ENCODE measurements around the gene HINT1. TPM values are rescaled to one million over a fixed set of nuclear protein-coding genes. Genes with fewer than 3 reads are reported as not detected.

The HINT1 gene
- total RNA-seq, 1 experiment from 2014 or later, result 197 TPM

GRCh38 chr5:131112424-131112823, 52.6 kb downstream of the HINT1 start (continued):
- no peak for TF ChIP-seq NR1H2 (CRISPR knock-in tag; IDR thresholded peaks at IDR 0.05)

GRCh38 chr5:131110256-131110594, 54.8 kb downstream of the HINT1 start:
- ATAC-seq (no peak), DNase-seq (ENCODE audit: low spot score) (no peak)
- Mint-ChIP-seq H3K27ac (no peak overlapping the region), H3K27me3 (ENCODE audit: low read depth) (no peaks in the 10 kb centered on the region; the same call in 1 of the 2 replicates), H3K9me3 (no peaks in the 10 kb centered on the region), H3K4me1 (no peaks in the 10 kb centered on the region), H3K36me3 (no peaks in the 10 kb centered on the region), H3K4me3 (no peak overlapping the region)
- POLR2A ChIA-PET, result no interaction called here
- TF ChIP-seq STAT6 (CRISPR knock-in tag; conservative IDR thresholded peaks at IDR 0.05; ENCODE audit: low read depth), result no peak
- no peak for TF ChIP-seq RELA (CRISPR knock-in tag; IDR thresholded peaks at IDR 0.05; ENCODE audit: borderline replicate concordance)
- TF ChIP-seq NR1H2 (CRISPR knock-in tag; IDR thresholded peaks at IDR 0.05), result no peak
- no peak for TF ChIP-seq ZNF281 (CRISPR knock-in tag; IDR thresholded peaks at IDR 0.05)
- TF ChIP-seq GTF2I (CRISPR knock-in tag; conservative IDR thresholded peaks at IDR 0.05), result no peak
- TF ChIP-seq SMAD3 (CRISPR knock-in tag; IDR thresholded peaks at IDR 0.05; ENCODE audit: borderline replicate concordance), result no peak
- TF ChIP-seq ZNF121 (CRISPR knock-in tag; IDR thresholded peaks at IDR 0.05), result no peak
- TF ChIP-seq CBFB (CRISPR knock-in tag; IDR thresholded peaks at IDR 0.05; ENCODE audit: low read depth), result no peak
- no peak for TF ChIP-seq TEAD1 (CRISPR knock-in tag; IDR thresholded peaks at IDR 0.05)
- TF ChIP-seq SOX15 (CRISPR knock-in tag; IDR thresholded peaks at IDR 0.05), result no peak
- TF ChIP-seq IRF2 (CRISPR knock-in tag; IDR thresholded peaks at IDR 0.05; ENCODE audit: borderline replicate concordance, low read depth), result no peak
- no peak for TF ChIP-seq ZNF396 (CRISPR knock-in tag; IDR thresholded peaks at IDR 0.05; ENCODE audit: borderline replicate concordance)
- no peak for TF ChIP-seq FOXP1 (CRISPR knock-in tag; IDR thresholded peaks at IDR 0.05; ENCODE audit: borderline replicate concordance)
- TF ChIP-seq ZNF532 (CRISPR knock-in tag; IDR thresholded peaks at IDR 0.05; ENCODE audit: borderline replicate concordance), result no peak
- no peak for TF ChIP-seq MYBL2 (CRISPR knock-in tag; IDR thresholded peaks at IDR 0.05)
- TF ChIP-seq AR (CRISPR knock-in tag; IDR thresholded peaks at IDR 0.05), result no peak
- CTCF ChIA-PET, result no interaction called here

Data from WTC11 (cell line).